Right ventricle myocardium superior (tissue), 1 donor: ENCODE data around the gene RSPO3. TPM values are rescaled to one million over a fixed set of nuclear protein-coding genes. Genes with fewer than 3 reads are reported as not detected.
"Not testable (repeated sequence)": the region's sequence is repeated elsewhere in the genome, so short reads cannot be mapped to it uniquely, and the experiment has no call there.

Experiments
- ATAC-seq: fragments of 200-7000 bp; cut with Tn5 transposase; one replicate; pipeline ENCODE4 v1.9.1; 2020; ENCODE audit warnings: mild to moderate bottlenecking; ENCODE audit not compliant: poor library complexity
- DNase-seq: peaks from one replicate; pipeline ENCODE4 v3.0.0-alpha.2; 2020
- intact Hi-C: fragments of 100-400 bp; cut with DNase I; formaldehyde crosslinking; loops from one replicate; pipeline ENCODE4 v1.11.2; 2022
- total RNA-seq: library from RNA; stranded (reverse); fragmentation: NEBNext Ultra II Directional; extraction: Animal tissue kit (Norgen Biotek cat#: 25700); gene quantifications from one replicate; pipeline ENCODE4 v1.2.1, GENCODE V29; 2021
- donor health status: DM: no; HTN: yes; CAD: no; lungs with severe emphysema.

RSPO3 gene
- total RNA-seq, 1 donor from 2014 or later, result 0.67 TPM

DNA sequence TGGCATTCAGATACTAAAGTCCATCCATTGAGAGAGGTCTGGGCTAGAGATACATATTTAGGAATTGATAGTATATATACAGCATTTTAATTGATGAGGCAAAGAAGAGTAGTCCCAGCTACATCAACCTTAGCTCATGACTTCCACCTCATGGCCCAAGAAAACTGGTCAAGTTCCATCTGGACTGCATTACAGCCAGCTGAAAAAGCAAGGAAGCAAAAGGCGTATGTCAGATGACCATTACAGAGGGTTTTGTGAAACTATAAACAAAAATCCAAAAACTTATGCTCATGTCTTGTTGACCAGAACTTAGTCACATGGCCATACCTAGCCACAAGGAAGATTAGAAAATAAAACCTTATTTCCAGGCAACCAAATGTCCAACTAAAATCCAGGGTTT is 101.4 kb downstream of the RSPO3 start:
- no peak for DNase-seq
- ATAC-seq, result peak; percentile 40
- intact Hi-C loops, result no loop called here

DNA sequence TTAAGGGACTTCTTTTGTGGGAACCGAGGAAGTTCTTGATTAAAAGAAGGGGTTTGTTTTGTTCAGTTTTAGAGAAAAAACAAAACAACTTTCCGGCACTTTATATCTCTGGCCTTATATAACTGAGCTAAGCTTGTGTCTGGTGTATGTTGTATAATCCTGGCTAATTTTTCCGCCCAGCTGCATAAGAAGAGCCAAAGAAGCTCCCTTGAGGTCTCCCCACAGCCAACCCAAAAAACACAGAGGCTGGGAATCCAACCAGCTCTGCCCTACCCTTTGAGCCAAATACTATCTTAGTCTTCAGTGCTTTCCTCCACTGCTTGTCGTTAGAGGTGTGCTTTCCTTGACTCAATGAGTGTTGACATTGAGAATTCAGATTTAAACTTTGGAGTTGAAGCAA is 102.7 kb downstream of the RSPO3 start:
- ATAC-seq (peak; percentile 94), DNase-seq (no peak)
- intact Hi-C loops, result no loop called here

DNA sequence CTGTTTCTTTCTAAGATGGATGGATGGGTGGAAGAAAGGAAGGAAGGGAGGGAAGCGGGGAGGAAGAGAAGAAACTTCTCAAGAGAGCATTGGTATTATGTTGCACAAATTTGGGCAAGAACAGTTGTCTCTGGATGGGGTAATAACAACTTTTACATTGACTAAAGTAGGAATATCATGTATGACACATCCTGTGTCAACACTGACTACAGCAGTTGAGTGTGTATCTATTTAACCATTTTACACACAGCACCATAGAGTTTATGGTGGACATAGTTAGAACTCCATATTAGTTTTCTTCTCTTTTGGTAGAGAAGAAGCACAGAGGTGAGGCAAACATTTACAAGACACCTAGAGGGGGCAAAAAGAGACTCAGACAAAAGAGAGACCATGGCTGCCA is 103.9 kb downstream of the RSPO3 start:
- no peak for DNase-seq
- no peak for ATAC-seq
- intact Hi-C loops, result no loop called here

DNA sequence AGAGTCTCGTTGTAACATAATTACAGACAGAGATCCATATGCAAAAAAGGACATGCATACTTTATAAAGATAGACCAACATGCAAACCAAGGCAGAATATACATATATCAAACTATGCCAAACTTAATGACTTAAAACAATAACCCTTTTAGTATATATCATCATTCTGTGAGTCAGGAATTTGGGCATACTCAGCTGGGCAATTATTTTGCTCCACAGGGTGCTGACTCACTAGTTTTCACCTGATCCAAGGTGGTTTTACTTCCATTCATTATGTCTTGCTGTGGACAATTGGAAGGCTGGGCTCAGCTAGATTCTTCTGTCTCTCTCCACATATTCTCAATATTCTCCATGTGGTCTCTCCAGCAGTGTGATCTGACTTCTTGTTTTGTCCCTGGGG is 107.0 kb downstream of the RSPO3 start:
- ATAC-seq, result no peak
- intact Hi-C loops, result no loop called here
- DNase-seq, result no peak

DNA sequence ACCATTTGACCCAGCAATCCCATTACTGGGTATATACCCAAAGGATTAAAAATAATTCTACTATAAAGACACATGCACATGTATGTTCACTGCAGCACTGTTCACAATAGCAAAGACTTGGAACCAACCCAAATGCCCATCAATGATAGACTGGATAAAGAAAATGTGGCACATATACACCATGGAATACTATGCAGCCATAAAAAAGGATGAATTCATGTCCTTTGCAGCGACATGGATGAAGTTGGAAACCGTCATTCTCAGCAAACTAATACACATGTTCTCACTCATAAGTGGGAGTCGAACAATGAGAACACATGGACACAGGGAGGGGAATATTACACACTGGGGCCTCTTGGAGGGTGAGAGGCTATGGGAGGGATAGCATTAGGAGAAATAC is 115.3 kb downstream of the RSPO3 start:
- intact Hi-C loops, ATAC-seq: not testable (repeated sequence)

DNA sequence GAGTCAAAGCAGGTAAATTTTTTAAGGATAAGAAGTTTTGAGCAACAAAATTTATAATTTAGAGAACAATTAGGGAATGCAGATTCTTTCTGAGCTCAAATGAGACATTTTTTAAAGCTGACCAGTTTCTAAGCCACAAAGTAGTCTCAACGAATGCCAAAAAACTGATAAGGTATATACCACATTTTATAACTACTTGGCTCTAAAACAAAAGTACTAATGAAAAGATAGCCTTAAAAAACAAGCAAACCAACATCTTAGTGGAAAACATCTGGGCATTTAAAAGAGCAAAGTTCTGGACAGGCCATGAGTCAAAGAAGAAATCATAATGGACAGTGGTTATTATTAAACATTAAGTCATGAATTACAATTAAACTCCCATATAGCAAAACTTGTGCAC is 125.0 kb downstream of the RSPO3 start:
- ATAC-seq, result no peak
- no peak for DNase-seq
- intact Hi-C loops, result no loop called here

More for the DNA sequence above, 115.3 kb downstream of the RSPO3 start:
- not testable (repeated sequence) for DNase-seq

Other genes with a start within 250 kb of the RSPO3 start
- gene RNF146, start 148.2 kb downstream of the RSPO3 start, total RNA-seq, result 47.3 TPM
- 41.8 TPM for gene ECHDC1, start 224.9 kb downstream of the RSPO3 start, total RNA-seq